ENCODE results near the gene KYAT1. TPM values are rescaled to one million over a fixed set of nuclear protein-coding genes. Genes with fewer than 3 reads are reported as not detected.
"Not testable (repeated sequence)": the region's sequence is repeated elsewhere in the genome, so short reads cannot be mapped to it uniquely, and the experiment has no call there.

KYAT1 gene
- total RNA-seq, 1 experiment from 2014 or later: 8.9 TPM

GRCh38 chr9:128885798-128886197, 4.0 kb upstream of the KYAT1 start:
- no peak for DNase-seq (ENCODE audit: low read depth)

GRCh38 chr9:128885376-128885775, 3.6 kb upstream of the KYAT1 start:
- DNase-seq (ENCODE audit: low read depth): no peak

GRCh38 chr9:128884164-128884563, 2.4 kb upstream of the KYAT1 start:
- DNase-seq (ENCODE audit: low read depth): no peak

- peak; percentile 44 for DNase-seq (ENCODE audit: low read depth)
Observed at GRCh38 chr9:128882677-128883603, 1.2 kb upstream of the KYAT1 start.

- DNase-seq (ENCODE audit: low read depth): no peak
Observed at GRCh38 chr9:128877852-128878251, 3.9 kb downstream of the KYAT1 start.

- not testable (repeated sequence) for DNase-seq (ENCODE audit: low read depth)
Observed at GRCh38 chr9:128870941-128871265, 10.8 kb downstream of the KYAT1 start.

- no peak for DNase-seq (ENCODE audit: low read depth)
Observed at GRCh38 chr9:128870128-128870940, 11.4 kb downstream of the KYAT1 start.

GRCh38 chr9:128863647-128864046, 18.1 kb downstream of the KYAT1 start:
- DNase-seq (ENCODE audit: low read depth): peak; percentile 77

- DNase-seq (ENCODE audit: low read depth): no peak
Observed at GRCh38 chr9:128862401-128862851, 19.3 kb downstream of the KYAT1 start.

GRCh38 chr9:128861501-128861900, 20.2 kb downstream of the KYAT1 start:
- no peak for DNase-seq (ENCODE audit: low read depth)

GRCh38 chr9:128860937-128861336, 20.8 kb downstream of the KYAT1 start:
- DNase-seq (ENCODE audit: low read depth): no peak

- DNase-seq (ENCODE audit: low read depth): not testable (repeated sequence)
Observed at GRCh38 chr9:128858476-128858875, 23.3 kb downstream of the KYAT1 start.

- DNase-seq (ENCODE audit: low read depth): not testable (repeated sequence)
Observed at GRCh38 chr9:128854454-128854853, 27.3 kb downstream of the KYAT1 start.

GRCh38 chr9:128852646-128853045, 29.1 kb downstream of the KYAT1 start:
- DNase-seq (ENCODE audit: low read depth): not testable (repeated sequence)

GRCh38 chr9:128851779-128852600, 29.8 kb downstream of the KYAT1 start:
- DNase-seq (ENCODE audit: low read depth): not testable (repeated sequence)

GRCh38 chr9:128851024-128851423, 30.7 kb downstream of the KYAT1 start:
- DNase-seq (ENCODE audit: low read depth): not testable (repeated sequence)

- DNase-seq (ENCODE audit: low read depth): no peak
Observed at GRCh38 chr9:128847803-128848202, 33.9 kb downstream of the KYAT1 start.

GRCh38 chr9:128846680-128847030, 35.1 kb downstream of the KYAT1 start:
- no peak for DNase-seq (ENCODE audit: low read depth)

- DNase-seq (ENCODE audit: low read depth): no peak
Observed at GRCh38 chr9:128845186-128845931, 36.4 kb downstream of the KYAT1 start.

GRCh38 chr9:128843171-128843570, 38.6 kb downstream of the KYAT1 start:
- DNase-seq (ENCODE audit: low read depth): not testable (repeated sequence)

Data from Daoy (cell line).